SJCRH30 (cell line): Measurements from ENCODE around the gene ZNF431. TPM values are rescaled to one million over a fixed set of nuclear protein-coding genes. Genes with fewer than 3 reads are reported as not detected.

Experiments used
- DNase-seq, 2 experiments: peaks; one replicate each; pipeline ENCODE4 v3.0.0-alpha.2; 2015 to 2020
- H3K27ac ChIP-seq: fragments of 250-450 bp; sonication (Bioruptor Pico); 2 replicates; pipeline ENCODE4 v1.5.1; 2020; ENCODE audit warnings: mild to moderate bottlenecking, moderate library complexity
- H3K27me3 ChIP-seq: fragments of 250-450 bp; sonication (Bioruptor Pico); 2 replicates; pipeline ENCODE4 v1.5.1; 2020; ENCODE audit warnings: mild to moderate bottlenecking, moderate library complexity
- H3K36me3 ChIP-seq: fragments of 250-450 bp; sonication (Bioruptor Pico); 2 replicates; pipeline ENCODE4 v1.5.1; 2020; ENCODE audit warnings: mild to moderate bottlenecking, moderate library complexity
- H3K4me1 ChIP-seq: fragments of 250-450 bp; sonication (Bioruptor Pico); 2 replicates; pipeline ENCODE4 v1.5.1; 2020; ENCODE audit warnings: mild to moderate bottlenecking, moderate library complexity
- H3K4me3 ChIP-seq: fragments of 250-450 bp; sonication (Bioruptor Pico); 2 replicates; pipeline ENCODE4 v1.5.1; 2020; ENCODE audit warnings: mild to moderate bottlenecking, moderate library complexity
- H3K9me3 ChIP-seq: fragments of 250-450 bp; sonication (Bioruptor Pico); replicated peaks from 2 replicates; pipeline ENCODE4 v1.5.1; 2020; ENCODE audit warnings: mild to moderate bottlenecking, moderate library complexity
- total RNA-seq: library from RNA; depleted of rRNA; stranded (reverse); fragments of >200 nt; shearing (Covaris generic); gene quantifications from 2 replicates; pipeline ENCODE4 v1.2.3, GENCODE V29; 2014; rRNA removed

The ZNF431 gene
- 21.1 and 26.0 TPM in 2 replicates for total RNA-seq

GRCh38 chr19:21141787-21142464 lies at the start of gene ZNF431:
Gene ZNF431 (plus strand): TSS chr19:21142040. CDS start chr19:21142184, 144 bp downstream.
- peak within 1 kb of the TSS; percentile 81 for H3K27ac ChIP-seq
- peaks cover 6% of the 10 kb centered on the region; the same call in 1 of the 2 replicates for H3K4me1 ChIP-seq

GRCh38 chr19:21092109-21092508 lies 49.7 kb upstream of the ZNF431 start:
- Histone ChIP-seq H3K27me3 (no peaks in the 10 kb centered on the region), H3K36me3 (peaks cover 9% of the 10 kb centered on the region), H3K9me3 (no peaks in the 10 kb centered on the region), H3K4me3 (no peak overlapping the region), H3K27ac (peak overlapping the region; percentile 43), H3K4me1 (peaks cover 18% of the 10 kb centered on the region)
- peak; percentile 60 to 72 for DNase-seq

More at GRCh38 chr19:21141787-21142464, at the start of gene ZNF431:
- Histone ChIP-seq H3K27me3 (no peaks in the 10 kb centered on the region), H3K9me3 (peaks cover 12% of the 10 kb centered on the region), H3K4me3 (peak within 1 kb of the TSS; percentile 78), H3K36me3 (peaks cover 41% of the 10 kb centered on the region)
- peak; percentile 93 to 97 for DNase-seq

- Histone ChIP-seq H3K27ac (peak overlapping the region; percentile 95), H3K36me3 (peaks cover 6% of the 10 kb centered on the region), H3K27me3 (no peaks in the 10 kb centered on the region), H3K9me3 (no peaks in the 10 kb centered on the region), H3K4me3 (no peak overlapping the region), H3K4me1 (peaks cover 18% of the 10 kb centered on the region)
- DNase-seq = peak; percentile 62 to 66
These were observed 47.4 kb upstream of the ZNF431 start for GRCh38 chr19:21094347-21095025.

- no peaks in the 10 kb centered on the region for H3K9me3 ChIP-seq
- no peak overlapping the region for H3K27ac ChIP-seq
- no peaks in the 10 kb centered on the region for H3K27me3 ChIP-seq
- no peak for DNase-seq
- H3K4me3 ChIP-seq = no peak overlapping the region
- peaks cover 18% of the 10 kb centered on the region for H3K4me1 ChIP-seq
- H3K36me3 ChIP-seq = peaks cover 19% of the 10 kb centered on the region
These were observed 43.5 kb upstream of the ZNF431 start for GRCh38 chr19:21098291-21098690.

- Histone ChIP-seq H3K27ac (no peak overlapping the region), H3K4me3 (no peak overlapping the region)
- no peak for DNase-seq
These were observed 40.2 kb upstream of the ZNF431 start for GRCh38 chr19:21101521-21102242.

GRCh38 chr19:21109116-21109515 lies 32.7 kb upstream of the ZNF431 start:
- no peak for DNase-seq
- Histone ChIP-seq H3K27me3 (no peaks in the 10 kb centered on the region), H3K4me3 (no peak overlapping the region), H3K27ac (no peak overlapping the region), H3K9me3 (peaks cover 5% of the 10 kb centered on the region; the same call in 1 of the 2 replicates), H3K36me3 (peaks cover 30% of the 10 kb centered on the region), H3K4me1 (no peaks in the 10 kb centered on the region)

More at GRCh38 chr19:21101521-21102242, 40.2 kb upstream of the ZNF431 start:
- Histone ChIP-seq H3K9me3 (no peaks in the 10 kb centered on the region), H3K27me3 (no peaks in the 10 kb centered on the region), H3K4me1 (no peaks in the 10 kb centered on the region), H3K36me3 (peaks cover 33% of the 10 kb centered on the region)

GRCh38 chr19:21110183-21110582 lies 31.7 kb upstream of the ZNF431 start:
- peaks cover 28% of the 10 kb centered on the region for H3K36me3 ChIP-seq
- H3K27ac ChIP-seq = no peak overlapping the region
- no peak for DNase-seq
- H3K4me3 ChIP-seq = no peak overlapping the region
- H3K27me3 ChIP-seq = no peaks in the 10 kb centered on the region
- peaks cover 5% of the 10 kb centered on the region; the same call in 1 of the 2 replicates for H3K9me3 ChIP-seq
- no peaks in the 10 kb centered on the region for H3K4me1 ChIP-seq

- Histone ChIP-seq H3K4me3 (no peak overlapping the region), H3K9me3 (peaks cover 16% of the 10 kb centered on the region), H3K36me3 (peaks cover 44% of the 10 kb centered on the region), H3K27me3 (no peaks in the 10 kb centered on the region), H3K27ac (no peak overlapping the region), H3K4me1 (no peaks in the 10 kb centered on the region)
- DNase-seq = no peak
These were observed 26.4 kb upstream of the ZNF431 start for GRCh38 chr19:21115430-21115829.

- no peak overlapping the region for H3K4me3 ChIP-seq
- H3K4me1 ChIP-seq = no peaks in the 10 kb centered on the region
- DNase-seq = no peak
- H3K36me3 ChIP-seq = peaks cover 50% of the 10 kb centered on the region
- H3K27ac ChIP-seq = no peak overlapping the region
- H3K9me3 ChIP-seq = peaks cover 16% of the 10 kb centered on the region
- no peaks in the 10 kb centered on the region for H3K27me3 ChIP-seq
These were observed 24.6 kb upstream of the ZNF431 start for GRCh38 chr19:21117041-21117907.

- no peak overlapping the region for H3K4me3 ChIP-seq
- no peaks in the 10 kb centered on the region for H3K27me3 ChIP-seq
- DNase-seq = no peak
- H3K4me1 ChIP-seq = no peaks in the 10 kb centered on the region
- H3K36me3 ChIP-seq = peaks cover 5% of the 10 kb centered on the region; the same call in 1 of the 2 replicates
- no peak overlapping the region for H3K27ac ChIP-seq
- H3K9me3 ChIP-seq = no peaks in the 10 kb centered on the region
These were observed 15.8 kb upstream of the ZNF431 start for GRCh38 chr19:21126078-21126477.

- Histone ChIP-seq H3K27me3 (no peaks in the 10 kb centered on the region), H3K36me3 (peaks cover 5% of the 10 kb centered on the region; the same call in 1 of the 2 replicates), H3K27ac (no peak overlapping the region), H3K4me3 (no peak overlapping the region), H3K4me1 (no peaks in the 10 kb centered on the region), H3K9me3 (no peaks in the 10 kb centered on the region)
- DNase-seq = no peak
These were observed 14.8 kb upstream of the ZNF431 start for GRCh38 chr19:21127001-21127400.

GRCh38 chr19:21127898-21128297 lies 13.9 kb upstream of the ZNF431 start:
- Histone ChIP-seq H3K36me3 (no peaks in the 10 kb centered on the region), H3K9me3 (no peaks in the 10 kb centered on the region), H3K4me3 (no peak overlapping the region), H3K27ac (no peak overlapping the region), H3K27me3 (no peaks in the 10 kb centered on the region), H3K4me1 (no peaks in the 10 kb centered on the region)
- no peak for DNase-seq

GRCh38 chr19:21128901-21129698 lies 12.7 kb upstream of the ZNF431 start:
- Histone ChIP-seq H3K9me3 (no peaks in the 10 kb centered on the region), H3K36me3 (no peaks in the 10 kb centered on the region), H3K27me3 (no peaks in the 10 kb centered on the region), H3K4me3 (no peak overlapping the region), H3K27ac (no peak overlapping the region), H3K4me1 (no peaks in the 10 kb centered on the region)
- no peak for DNase-seq
